AG04450 (cell line): ENCODE results near the gene ZC3H13. TPM values are rescaled to one million over a fixed set of nuclear protein-coding genes. Genes with fewer than 3 reads are reported as not detected.

ENCODE experiments used
- CTCF ChIA-PET: fragments of 300-600, 350-600 bp; formaldehyde crosslinking; extraction: SDS; loops from one replicate; lab custom pipeline; 2022; ENCODE audit warnings: antibody characterized with exemption, inconsistent platforms; lab: Charles Lee
- POLR2A ChIA-PET: fragments of 350-600 bp; formaldehyde crosslinking; extraction: SDS; loops from one replicate; lab custom pipeline; 2021; ENCODE audit warnings: antibody characterized with exemption, inconsistent platforms; lab: Yijun Ruan, JAX
- DNase-seq: peaks from one replicate; pipeline ENCODE4 v3.0.0-alpha.2; 2011; ENCODE audit warnings: low read depth, low spot score
- H3K27ac ChIP-seq: one replicate; pipeline ENCODE4 v1.5.1; 2012; ENCODE audit warnings: low read depth, low read length, control low read depth
- H3K27me3 ChIP-seq: one replicate; pipeline ENCODE4 v1.6.0; 2012; ENCODE audit warnings: low read length; ENCODE audit not compliant: control insufficient read depth, insufficient read depth
- H3K4me3 ChIP-seq: 2 replicates; pipeline ENCODE4 v1.5.1; 2011; ENCODE audit warnings: mild to moderate bottlenecking, low read depth, low read length, control low read depth
- H3K9me3 ChIP-seq: 2 replicates; pipeline ENCODE4 v1.5.1; 2012; ENCODE audit warnings: low read length; ENCODE audit not compliant: control insufficient read depth, insufficient read depth
- polyA minus RNA-seq: library from RNA; depleted of rRNA, polyadenylated mRNA; stranded (reverse); fragments of >200 nt; gene quantifications from 2 replicates; pipeline ENCODE4 v1.2.3, GENCODE V29; 2011; rRNA and poly(A)+ RNA removed
- polyA plus RNA-seq: library from polyadenylated mRNA; depleted of rRNA; stranded (reverse); fragments of >200 nt; gene quantifications from 2 replicates; pipeline ENCODE4 v1.2.3, GENCODE V29; 2011; rRNA removed
- TF ChIP-seq, protein P1 (sequence below): IDR thresholded peaks from 2 replicates; pipeline ENCODE4 v1.5.1; 2011; ENCODE audit warnings: low read depth, low read length, control low read depth, inconsistent platforms

Gene ZC3H13, protein sequence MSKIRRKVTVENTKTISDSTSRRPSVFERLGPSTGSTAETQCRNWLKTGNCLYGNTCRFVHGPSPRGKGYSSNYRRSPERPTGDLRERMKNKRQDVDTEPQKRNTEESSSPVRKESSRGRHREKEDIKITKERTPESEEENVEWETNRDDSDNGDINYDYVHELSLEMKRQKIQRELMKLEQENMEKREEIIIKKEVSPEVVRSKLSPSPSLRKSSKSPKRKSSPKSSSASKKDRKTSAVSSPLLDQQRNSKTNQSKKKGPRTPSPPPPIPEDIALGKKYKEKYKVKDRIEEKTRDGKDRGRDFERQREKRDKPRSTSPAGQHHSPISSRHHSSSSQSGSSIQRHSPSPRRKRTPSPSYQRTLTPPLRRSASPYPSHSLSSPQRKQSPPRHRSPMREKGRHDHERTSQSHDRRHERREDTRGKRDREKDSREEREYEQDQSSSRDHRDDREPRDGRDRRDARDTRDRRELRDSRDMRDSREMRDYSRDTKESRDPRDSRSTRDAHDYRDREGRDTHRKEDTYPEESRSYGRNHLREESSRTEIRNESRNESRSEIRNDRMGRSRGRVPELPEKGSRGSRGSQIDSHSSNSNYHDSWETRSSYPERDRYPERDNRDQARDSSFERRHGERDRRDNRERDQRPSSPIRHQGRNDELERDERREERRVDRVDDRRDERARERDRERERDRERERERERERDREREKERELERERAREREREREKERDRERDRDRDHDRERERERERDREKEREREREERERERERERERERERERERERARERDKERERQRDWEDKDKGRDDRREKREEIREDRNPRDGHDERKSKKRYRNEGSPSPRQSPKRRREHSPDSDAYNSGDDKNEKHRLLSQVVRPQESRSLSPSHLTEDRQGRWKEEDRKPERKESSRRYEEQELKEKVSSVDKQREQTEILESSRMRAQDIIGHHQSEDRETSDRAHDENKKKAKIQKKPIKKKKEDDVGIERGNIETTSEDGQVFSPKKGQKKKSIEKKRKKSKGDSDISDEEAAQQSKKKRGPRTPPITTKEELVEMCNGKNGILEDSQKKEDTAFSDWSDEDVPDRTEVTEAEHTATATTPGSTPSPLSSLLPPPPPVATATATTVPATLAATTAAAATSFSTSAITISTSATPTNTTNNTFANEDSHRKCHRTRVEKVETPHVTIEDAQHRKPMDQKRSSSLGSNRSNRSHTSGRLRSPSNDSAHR (N-terminal part only)
- polyA plus RNA-seq (10.6 and 14.0 TPM in 2 replicates), polyA minus RNA-seq (10.8 and 18.2 TPM in 2 replicates)

DNA sequence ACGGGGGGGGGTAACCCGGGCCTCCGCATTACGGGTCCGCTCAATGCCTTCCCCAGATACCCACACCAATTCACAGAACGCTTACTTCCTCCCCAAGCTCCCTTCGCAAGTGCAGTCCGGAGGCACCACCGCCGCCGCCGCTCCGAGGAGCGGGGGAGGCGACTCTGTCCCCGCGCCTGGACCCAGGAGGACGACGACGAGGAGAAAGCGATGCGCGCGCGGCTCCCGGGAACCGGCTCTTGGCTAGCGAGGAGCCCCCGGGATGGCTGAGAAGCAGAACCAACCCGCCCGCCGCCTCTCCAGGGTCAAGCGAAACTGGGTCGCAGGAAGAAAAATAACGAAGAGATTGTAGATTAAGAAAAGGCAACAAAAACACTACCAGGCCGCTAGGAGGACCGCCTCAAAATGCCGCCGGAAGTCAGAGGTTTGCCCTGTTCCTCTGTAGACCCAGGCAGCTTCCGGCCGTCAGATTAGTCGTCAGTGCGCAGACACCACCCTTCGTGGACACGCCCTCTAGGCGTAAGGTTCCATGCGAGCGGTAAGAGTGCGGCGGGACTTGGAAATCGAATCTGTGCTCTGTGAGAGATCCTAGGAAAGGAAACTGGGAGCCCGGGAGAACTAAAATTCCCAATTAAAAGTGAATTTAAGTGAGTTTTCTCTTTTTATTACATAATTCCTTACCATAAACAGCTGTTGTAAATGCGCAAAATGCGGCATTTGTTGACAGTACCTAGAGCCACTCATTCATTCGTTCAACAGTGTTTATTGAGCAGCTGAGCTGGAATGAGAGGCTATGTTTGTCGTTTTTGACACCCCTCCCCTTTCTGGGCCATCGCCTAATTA lies at the start of gene ZC3H13:
Gene ZC3H13, minus strand, starts transcription at position 428 of the 843 bp plus-strand sequence. CDS start 7,239 bp downstream, outside the sequence.
- CTCF ChIA-PET: interaction anchor here (0.6 to 1.6 kb wide), 5 partner anchors 10 to 221 kb away, joined by 3 to 5 read pairs (median 3); no protein-coding TSS in a partner anchor
- no peaks in the 10 kb centered on the region for H3K27me3 ChIP-seq

DNA sequence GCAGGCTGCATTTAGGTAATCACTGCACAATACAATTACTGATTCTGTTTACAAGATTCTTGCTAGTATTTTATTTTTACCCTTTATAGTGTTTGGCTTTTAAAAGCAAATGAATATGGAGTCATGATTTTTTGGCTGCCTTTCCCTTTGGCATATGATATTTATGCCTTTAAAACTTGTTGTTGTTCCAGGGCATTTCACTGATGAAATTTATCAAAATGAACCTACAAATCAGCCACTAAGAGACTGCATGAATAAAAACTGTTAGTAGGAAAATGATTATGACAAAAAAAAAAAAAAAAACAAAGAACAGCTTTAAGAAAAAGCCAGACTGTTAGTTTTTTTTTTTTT lies 49.7 kb upstream of the ZC3H13 start:
- no peaks in the 10 kb centered on the region for H3K27me3 ChIP-seq
- no peak overlapping the region for H3K27ac ChIP-seq
- H3K4me3 ChIP-seq: no peak overlapping the region
- ChIA-PET POLR2A (no interaction called here), CTCF (interaction anchor here (1.1 kb wide), 1 partner anchor 24 kb away, joined by 3 read pairs; no protein-coding TSS in a partner anchor)
- TF ChIP-seq, protein P1, sequence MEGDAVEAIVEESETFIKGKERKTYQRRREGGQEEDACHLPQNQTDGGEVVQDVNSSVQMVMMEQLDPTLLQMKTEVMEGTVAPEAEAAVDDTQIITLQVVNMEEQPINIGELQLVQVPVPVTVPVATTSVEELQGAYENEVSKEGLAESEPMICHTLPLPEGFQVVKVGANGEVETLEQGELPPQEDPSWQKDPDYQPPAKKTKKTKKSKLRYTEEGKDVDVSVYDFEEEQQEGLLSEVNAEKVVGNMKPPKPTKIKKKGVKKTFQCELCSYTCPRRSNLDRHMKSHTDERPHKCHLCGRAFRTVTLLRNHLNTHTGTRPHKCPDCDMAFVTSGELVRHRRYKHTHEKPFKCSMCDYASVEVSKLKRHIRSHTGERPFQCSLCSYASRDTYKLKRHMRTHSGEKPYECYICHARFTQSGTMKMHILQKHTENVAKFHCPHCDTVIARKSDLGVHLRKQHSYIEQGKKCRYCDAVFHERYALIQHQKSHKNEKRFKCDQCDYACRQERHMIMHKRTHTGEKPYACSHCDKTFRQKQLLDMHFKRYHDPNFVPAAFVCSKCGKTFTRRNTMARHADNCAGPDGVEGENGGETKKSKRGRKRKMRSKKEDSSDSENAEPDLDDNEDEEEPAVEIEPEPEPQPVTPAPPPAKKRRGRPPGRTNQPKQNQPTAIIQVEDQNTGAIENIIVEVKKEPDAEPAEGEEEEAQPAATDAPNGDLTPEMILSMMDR: no peak
- DNase-seq: no peak
- no peaks in the 10 kb centered on the region for H3K9me3 ChIP-seq

More for the DNA sequence above, at the start of gene ZC3H13:
- peaks cover 2% of the 10 kb centered on the region; the same call in 1 of the 2 replicates for H3K9me3 ChIP-seq
- POLR2A ChIA-PET: interaction anchor here (0.6 to 0.8 kb wide), 5 partner anchors 12 to 553 kb away, joined by 3 to 4 read pairs (median 3); no protein-coding TSS in a partner anchor
- H3K27ac ChIP-seq: peak within 1 kb of the TSS; percentile 83
- DNase-seq: peak; percentile 88
- TF ChIP-seq, protein P1: peak; percentile 50
- H3K4me3 ChIP-seq: peak within 1 kb of the TSS; percentile 94

DNA sequence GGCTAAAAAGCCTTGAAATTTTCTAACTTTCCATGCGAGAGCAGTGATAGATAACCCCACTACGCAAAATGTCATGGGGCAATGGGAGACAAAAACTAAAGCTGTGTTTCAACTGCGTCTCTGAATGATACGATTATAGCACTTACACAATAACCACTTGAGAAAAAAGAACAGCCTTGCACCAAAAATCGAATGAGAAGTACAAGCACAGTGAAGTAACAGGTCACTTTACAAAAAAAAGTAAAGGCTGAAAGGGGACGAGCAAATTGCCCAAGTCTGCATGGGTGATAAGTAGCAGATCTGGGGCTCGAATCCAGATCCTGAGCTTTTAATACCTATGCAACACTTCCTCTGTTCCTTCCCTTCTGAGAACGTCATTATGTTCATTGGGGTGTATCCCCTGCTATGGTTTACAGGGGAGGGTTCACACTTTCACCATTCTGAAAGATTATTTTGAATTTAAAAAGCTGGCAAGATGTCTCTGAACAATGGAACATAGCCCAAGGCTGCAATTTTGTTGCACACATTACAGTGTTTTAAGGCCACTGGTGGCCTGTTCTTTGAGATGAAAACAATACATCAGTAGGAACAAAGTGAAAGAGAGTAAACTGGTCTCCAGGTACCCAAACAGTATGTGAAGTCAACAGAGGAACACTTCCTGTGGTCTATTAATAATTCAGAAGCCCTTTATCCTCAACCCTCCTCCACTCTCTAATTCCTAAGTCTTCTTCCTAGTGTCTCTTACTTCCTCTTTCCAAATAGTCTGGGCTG lies 49.1 kb upstream of the ZC3H13 start:
- ChIA-PET POLR2A (no interaction called here), CTCF (no interaction called here)
- Histone ChIP-seq H3K27me3 (no peaks in the 10 kb centered on the region), H3K27ac (no peak overlapping the region), H3K4me3 (no peak overlapping the region), H3K9me3 (no peaks in the 10 kb centered on the region)
- no peak for DNase-seq
- TF ChIP-seq, protein P1: no peak

DNA sequence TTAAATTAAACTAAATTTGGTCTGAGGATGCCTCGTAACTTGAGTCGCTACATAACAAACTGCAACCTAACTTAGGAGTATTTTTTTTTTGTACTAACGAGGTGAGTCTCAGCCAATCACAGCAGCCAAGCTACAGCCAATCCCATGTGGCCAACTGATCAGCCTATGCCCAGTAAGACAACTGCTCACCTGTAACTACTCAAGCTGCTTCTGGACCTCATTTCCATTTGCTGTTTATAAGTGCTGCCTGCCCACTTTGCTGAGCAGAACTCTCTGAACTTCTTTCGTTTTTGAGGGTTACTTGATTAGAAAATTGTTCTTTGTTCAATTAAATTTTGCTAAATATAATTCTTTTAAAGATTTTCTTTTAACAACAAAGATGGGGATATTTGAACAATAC lies 48.5 kb upstream of the ZC3H13 start:
- H3K4me3 ChIP-seq: no peak overlapping the region
- ChIA-PET POLR2A (no interaction called here), CTCF (no interaction called here)
- H3K27me3 ChIP-seq: no peaks in the 10 kb centered on the region
- no peak for DNase-seq
- no peaks in the 10 kb centered on the region for H3K9me3 ChIP-seq
- TF ChIP-seq, protein P1: no peak
- no peak overlapping the region for H3K27ac ChIP-seq
